Neutrophil (primary cell): ENCODE data around the gene TSPAN32.

ENCODE experiments used
- H3K27ac ChIP-seq: fragments of 200-600 bp; sonication (generic); 2 replicates; pipeline ENCODE4 v1.5.1; 2016; ENCODE audit warnings: mild to moderate bottlenecking, moderate library complexity
- H3K27me3 ChIP-seq: fragments of 200-600 bp; sonication (generic); 2 replicates; pipeline ENCODE4 v1.6.0; 2016; ENCODE audit warnings: mild to moderate bottlenecking
- H3K36me3 ChIP-seq: fragments of 200-600 bp; sonication (generic); 2 replicates; pipeline ENCODE4 v1.5.1; 2017
- H3K4me1 ChIP-seq, 2 experiments: fragments of 200-600 bp in 1 of 2; sonication (generic) in 1 of 2; 1 replicate in 1 of 2; 2 replicates in 1 of 2; pipeline versions ENCODE4 v1.5.1 to v1.6.1; 2013 to 2016; ENCODE audit warnings: low read depth in 1 of 2, low read length in 1 of 2, mild to moderate bottlenecking in 1 of 2, moderate library complexity in 1 of 2; ENCODE audit not compliant: control insufficient read depth in 1 of 2, insufficient read depth in 1 of 2
- H3K4me3 ChIP-seq, 2 experiments: fragments of 200-600 bp in 1 of 2; sonication (generic) in 1 of 2; 1 replicate in 1 of 2; 2 replicates in 1 of 2; pipeline ENCODE4 v1.5.1; 2013 to 2016; ENCODE audit warnings: low read depth in 1 of 2, low read length in 1 of 2, mild to moderate bottlenecking in 1 of 2, moderate library complexity in 1 of 2
- H3K9me3 ChIP-seq: fragments of 200-600 bp; sonication (generic); 2 replicates; pipeline ENCODE4 v1.5.1; 2016
- TF ChIP-seq, protein P1 (sequence below): fragments of 200-600 bp; sonication (generic); IDR thresholded peaks from 2 replicates; pipeline ENCODE4 v1.5.1; 2016; ENCODE audit warnings: antibody characterized with exemption

The TSPAN32 gene

DNA sequence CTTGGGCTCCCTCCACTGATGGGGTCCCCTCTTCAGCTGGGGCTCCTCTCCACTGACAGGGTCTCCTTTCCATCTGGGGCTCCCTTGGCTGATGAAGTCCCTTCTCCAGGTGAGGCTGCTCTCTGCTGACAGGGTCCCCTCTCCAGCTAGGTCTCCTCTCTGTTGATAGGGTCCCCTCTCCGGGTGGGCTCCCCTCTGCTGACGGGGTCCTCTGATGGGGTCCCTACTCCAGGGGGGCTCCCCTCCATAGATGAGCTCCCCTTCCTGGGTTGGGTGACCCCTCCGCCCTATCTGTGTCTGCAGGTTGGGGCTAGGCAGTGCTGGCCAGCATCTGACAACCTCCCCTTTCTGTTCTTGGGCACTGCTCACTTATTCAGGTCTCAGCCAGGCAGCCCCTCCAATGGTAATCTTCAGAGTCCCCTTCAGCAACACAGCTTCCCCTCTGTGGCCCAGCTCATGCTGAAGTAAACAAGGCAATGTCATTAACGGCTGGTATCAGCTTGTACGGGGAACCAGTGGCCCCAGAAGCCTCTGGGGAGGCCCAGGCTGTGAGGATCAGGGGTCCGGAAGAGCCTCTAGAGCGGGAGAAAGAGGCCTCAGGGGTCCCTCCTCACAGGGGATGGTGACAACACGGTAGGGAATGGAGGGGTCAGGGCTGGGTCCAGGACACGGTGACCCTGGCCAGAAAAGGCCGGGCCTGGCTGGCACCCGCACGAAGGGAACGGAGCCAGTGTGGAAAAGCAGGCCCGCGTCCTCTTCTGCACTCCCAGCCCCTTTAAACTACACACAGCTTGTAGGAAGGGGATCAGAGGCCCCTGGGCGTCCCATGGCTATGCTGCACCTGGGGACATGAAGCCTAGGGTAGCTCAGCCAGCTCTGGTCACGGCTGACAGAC is 65.7 kb downstream of the TSPAN32 start:
- no peak overlapping the region for H3K4me3 ChIP-seq
- no peak overlapping the region for H3K27ac ChIP-seq
- peaks cover 24% of the 10 kb centered on the region for H3K27me3 ChIP-seq
- H3K9me3 ChIP-seq, result no peaks in the 10 kb centered on the region
- H3K4me1 ChIP-seq, result no peaks in the 10 kb centered on the region
- TF ChIP-seq, protein P1, sequence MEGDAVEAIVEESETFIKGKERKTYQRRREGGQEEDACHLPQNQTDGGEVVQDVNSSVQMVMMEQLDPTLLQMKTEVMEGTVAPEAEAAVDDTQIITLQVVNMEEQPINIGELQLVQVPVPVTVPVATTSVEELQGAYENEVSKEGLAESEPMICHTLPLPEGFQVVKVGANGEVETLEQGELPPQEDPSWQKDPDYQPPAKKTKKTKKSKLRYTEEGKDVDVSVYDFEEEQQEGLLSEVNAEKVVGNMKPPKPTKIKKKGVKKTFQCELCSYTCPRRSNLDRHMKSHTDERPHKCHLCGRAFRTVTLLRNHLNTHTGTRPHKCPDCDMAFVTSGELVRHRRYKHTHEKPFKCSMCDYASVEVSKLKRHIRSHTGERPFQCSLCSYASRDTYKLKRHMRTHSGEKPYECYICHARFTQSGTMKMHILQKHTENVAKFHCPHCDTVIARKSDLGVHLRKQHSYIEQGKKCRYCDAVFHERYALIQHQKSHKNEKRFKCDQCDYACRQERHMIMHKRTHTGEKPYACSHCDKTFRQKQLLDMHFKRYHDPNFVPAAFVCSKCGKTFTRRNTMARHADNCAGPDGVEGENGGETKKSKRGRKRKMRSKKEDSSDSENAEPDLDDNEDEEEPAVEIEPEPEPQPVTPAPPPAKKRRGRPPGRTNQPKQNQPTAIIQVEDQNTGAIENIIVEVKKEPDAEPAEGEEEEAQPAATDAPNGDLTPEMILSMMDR, result no peak
- no peaks in the 10 kb centered on the region for H3K36me3 ChIP-seq
